COLO668 (cell line): Measurements from ENCODE around the gene DLG4.

ENCODE experiments used
- DNase-seq: peaks from one replicate; lab custom pipeline; 2025; ENCODE audit not compliant: unreplicated experiment; lab: John Stamatoyannopoulos, UW

DLG4 gene

GRCh38 chr17:7219812-7220592, at the start of gene DLG4, which contains the start of gene ACADVL:
Gene DLG4 (minus strand): TSS chr17:7219836.
Gene ACADVL (plus strand): TSS chr17:7219938. CDS start chr17:7219985, 47 bp downstream.
- peak; percentile 66 for DNase-seq

- no peak for DNase-seq
Measured at GRCh38 chr17:7266784-7267183, 47.1 kb upstream of the DLG4 start.

- no peak for DNase-seq
Measured at GRCh38 chr17:7263801-7264078, 44.1 kb upstream of the DLG4 start.

GRCh38 chr17:7262935-7263800, 43.5 kb upstream of the DLG4 start:
- DNase-seq = peak; percentile 45

GRCh38 chr17:7262192-7262934, 42.7 kb upstream of the DLG4 start, which contains the start of gene CLDN7:
Gene CLDN7 (minus strand): TSS chr17:7262478. CDS start chr17:7262043, 435 bp downstream.
- DNase-seq = peak; percentile 92

GRCh38 chr17:7261379-7262191, 41.9 kb upstream of the DLG4 start:
- peak; percentile 29 for DNase-seq

- peak; percentile 78 for DNase-seq
Measured at GRCh38 chr17:7260651-7261378, 41.2 kb upstream of the DLG4 start.

GRCh38 chr17:7260151-7260550, 40.5 kb upstream of the DLG4 start:
- DNase-seq = no peak

GRCh38 chr17:7259555-7259889, 39.9 kb upstream of the DLG4 start:
- DNase-seq = no peak

GRCh38 chr17:7258731-7259554, 39.3 kb upstream of the DLG4 start:
- DNase-seq = peak; percentile 14

- DNase-seq = no peak
Measured at GRCh38 chr17:7256766-7257456, 37.3 kb upstream of the DLG4 start.

GRCh38 chr17:7254511-7254910, 34.9 kb upstream of the DLG4 start:
- no peak for DNase-seq

GRCh38 chr17:7253082-7253481, 33.4 kb upstream of the DLG4 start:
- no peak for DNase-seq

GRCh38 chr17:7252176-7253043, 32.8 kb upstream of the DLG4 start, which contains the start of gene ELP5:
Gene ELP5 (plus strand): TSS chr17:7252215. CDS start chr17:7252551, 336 bp downstream.
- peak; percentile 89 for DNase-seq

- DNase-seq = peak; percentile 92
Measured at GRCh38 chr17:7251661-7252175, 32.1 kb upstream of the DLG4 start, which contains the start of gene CTDNEP1. Gene CTDNEP1 (minus strand): TSS chr17:7251734. CDS start chr17:7251296, 438 bp downstream.

GRCh38 chr17:7250695-7251627, 31.3 kb upstream of the DLG4 start:
- no peak for DNase-seq
